Lower leg skin (tissue), 4 donors: ENCODE data around the gene KCNH5. TPM values are rescaled to one million over a fixed set of nuclear protein-coding genes. Genes with fewer than 3 reads are reported as not detected.
A peak's percentile ranks its signal among the peaks of the same experiment; 100 is the strongest.

Experiments used
- DNase-seq, 2 donors: peaks; one replicate each; pipeline ENCODE4 v3.0.0-alpha.2; 2019; ENCODE audit warnings: low spot score in 2 of 2
- H3K4me3 ChIP-seq: fragments of 200-600 bp; sonication (generic); 2 replicates; pipeline ENCODE4 v1.5.1; 2017; ENCODE audit warnings: mild to moderate bottlenecking, low read depth; ENCODE audit not compliant: poor library complexity, severe bottlenecking
- POLR2A ChIP-seq, 2 donors: fragments of 450-650 bp; IDR thresholded peaks; one replicate each; pipeline ENCODE4 v1.6.1; 2016 to 2017; ENCODE audit warnings: antibody characterized with exemption in 2 of 2, mild to moderate bottlenecking in 1 of 2, moderate library complexity in 1 of 2
- WGBS, 2 donors: methylation state at CpG; one replicate each; pipeline ENCODE4 v1.1.5; 2018; 5-methylcytosine and 5-hydroxymethylcytosine counted together
- intact Hi-C: fragments of 100-400 bp; cut with DNase I; formaldehyde crosslinking; loops from one replicate; pipeline ENCODE4 v1.15.0; 2023; ENCODE audit warnings: low total_unique reads
- total RNA-seq, 4 donors: library from RNA; depleted of rRNA; stranded (reverse); fragments of >200 nt; gene quantifications; one replicate each; pipeline ENCODE4 v1.1.0, GENCODE V29; 2016
- TF ChIP-seq, protein P1 (sequence below), 3 donors: fragments of 450-650 bp; IDR thresholded peaks; one replicate each; pipeline ENCODE4 v1.5.1; 2016; ENCODE audit warnings: antibody characterized with exemption in 3 of 3, mild to moderate bottlenecking in 3 of 3, moderate library complexity in 2 of 3

KCNH5 gene
- total RNA-seq, 4 donors from 2014 or later: 0.03 TPM; not detected in 3

DNA sequence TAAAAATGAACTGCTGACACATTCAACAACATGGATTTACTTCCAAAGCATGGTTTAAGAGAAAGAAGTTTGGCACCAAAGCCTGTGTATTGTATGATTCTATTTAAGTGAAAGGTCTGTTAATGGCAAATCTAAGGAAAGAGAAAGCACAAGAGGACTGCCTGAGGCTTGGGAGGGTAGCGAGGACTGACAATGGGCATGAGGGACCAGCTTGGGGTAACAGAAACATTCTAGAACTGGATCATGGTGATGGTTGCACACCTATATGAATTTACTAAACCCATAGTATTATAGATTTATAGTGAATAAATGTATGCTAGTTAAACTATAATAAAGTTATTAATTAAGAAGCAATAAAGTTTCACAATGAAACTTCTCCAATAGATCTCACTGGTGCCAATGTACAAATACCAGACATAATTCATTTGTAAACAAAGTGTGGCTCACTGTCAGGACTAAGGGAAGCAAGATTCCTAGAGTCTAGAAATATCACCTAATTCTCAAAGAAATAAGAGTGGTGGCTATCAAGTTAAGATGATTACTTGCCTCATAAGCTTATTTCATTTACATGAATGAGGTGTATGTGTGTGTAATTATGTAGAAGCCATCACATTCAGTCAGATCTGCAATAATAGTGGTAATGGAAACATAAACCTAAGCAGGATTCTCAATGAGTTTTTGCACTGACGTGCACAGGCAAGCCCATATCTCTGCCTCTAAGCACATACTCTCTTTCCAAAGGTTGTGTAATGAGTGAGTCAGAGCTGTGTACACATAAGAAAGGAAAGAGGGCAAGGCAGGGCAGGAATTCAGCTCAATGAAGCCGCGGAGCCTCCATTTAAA is 353.4 kb downstream of the KCNH5 start:
- intact Hi-C loops: no loop called here
- TF ChIP-seq POLR2A (IDR thresholded peaks at IDR 0.05): no peak
- TF ChIP-seq, protein P1, sequence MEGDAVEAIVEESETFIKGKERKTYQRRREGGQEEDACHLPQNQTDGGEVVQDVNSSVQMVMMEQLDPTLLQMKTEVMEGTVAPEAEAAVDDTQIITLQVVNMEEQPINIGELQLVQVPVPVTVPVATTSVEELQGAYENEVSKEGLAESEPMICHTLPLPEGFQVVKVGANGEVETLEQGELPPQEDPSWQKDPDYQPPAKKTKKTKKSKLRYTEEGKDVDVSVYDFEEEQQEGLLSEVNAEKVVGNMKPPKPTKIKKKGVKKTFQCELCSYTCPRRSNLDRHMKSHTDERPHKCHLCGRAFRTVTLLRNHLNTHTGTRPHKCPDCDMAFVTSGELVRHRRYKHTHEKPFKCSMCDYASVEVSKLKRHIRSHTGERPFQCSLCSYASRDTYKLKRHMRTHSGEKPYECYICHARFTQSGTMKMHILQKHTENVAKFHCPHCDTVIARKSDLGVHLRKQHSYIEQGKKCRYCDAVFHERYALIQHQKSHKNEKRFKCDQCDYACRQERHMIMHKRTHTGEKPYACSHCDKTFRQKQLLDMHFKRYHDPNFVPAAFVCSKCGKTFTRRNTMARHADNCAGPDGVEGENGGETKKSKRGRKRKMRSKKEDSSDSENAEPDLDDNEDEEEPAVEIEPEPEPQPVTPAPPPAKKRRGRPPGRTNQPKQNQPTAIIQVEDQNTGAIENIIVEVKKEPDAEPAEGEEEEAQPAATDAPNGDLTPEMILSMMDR (IDR thresholded peaks at IDR 0.05): no peak
- no peak overlapping the region for H3K4me3 ChIP-seq
- peak in 1 of 2 donors; percentile 40 for DNase-seq
- 48 to 55% methylated on average over 4 of the region's 4 CpGs for WGBS, 2 donors

DNA sequence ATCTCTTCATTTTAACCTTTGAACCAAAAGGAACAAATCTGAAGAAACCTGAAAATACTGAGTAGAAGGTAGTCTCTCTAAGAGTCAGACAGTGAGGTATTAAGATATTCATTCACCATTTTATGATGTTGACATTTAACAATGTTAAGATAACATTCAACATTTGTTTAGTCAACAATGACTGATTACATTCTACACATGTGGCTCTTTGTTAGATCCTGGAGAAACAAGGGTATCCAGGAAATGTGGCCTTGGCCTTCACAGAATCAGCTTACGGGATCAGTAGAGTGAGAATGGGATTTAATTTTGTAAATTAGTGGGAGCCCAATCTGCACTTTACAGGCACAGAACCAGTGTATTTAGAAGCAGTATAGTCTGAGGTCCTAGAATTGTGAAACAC is 355.5 kb downstream of the KCNH5 start:
- 79 to 89% methylated on average over 1 of the region's 1 CpG for WGBS, 2 donors
- TF ChIP-seq, protein P1 (IDR thresholded peaks at IDR 0.05): no peak
- no peak for TF ChIP-seq POLR2A (IDR thresholded peaks at IDR 0.05)
- intact Hi-C loops: no loop called here
- DNase-seq: no peak
- H3K4me3 ChIP-seq: no peak overlapping the region

DNA sequence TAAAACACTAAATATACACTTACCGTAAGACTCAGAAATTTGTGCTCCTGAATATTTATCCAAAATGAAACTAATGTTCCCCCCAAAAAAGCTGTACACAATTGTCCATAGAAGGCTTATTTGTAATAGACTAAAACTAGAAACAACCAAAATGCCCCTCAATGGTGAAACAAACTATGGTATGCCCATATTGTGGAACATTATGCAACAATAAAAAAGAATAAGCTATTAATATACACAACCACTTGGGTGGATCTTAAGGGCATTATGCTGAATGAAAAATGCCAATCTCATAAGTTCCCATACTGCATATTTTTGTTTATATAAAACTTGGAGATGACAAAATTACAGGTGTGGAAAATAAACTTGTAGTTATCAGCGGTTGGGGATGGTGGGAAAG is 357.4 kb downstream of the KCNH5 start:
- DNase-seq: no peak
- H3K4me3 ChIP-seq: no peak overlapping the region
- intact Hi-C loops: no loop called here
- WGBS, 2 donors: 91 to 95% methylated on average over 2 of the region's 2 CpGs
- TF ChIP-seq POLR2A (IDR thresholded peaks at IDR 0.05): no peak
- TF ChIP-seq, protein P1 (IDR thresholded peaks at IDR 0.05): no peak

DNA sequence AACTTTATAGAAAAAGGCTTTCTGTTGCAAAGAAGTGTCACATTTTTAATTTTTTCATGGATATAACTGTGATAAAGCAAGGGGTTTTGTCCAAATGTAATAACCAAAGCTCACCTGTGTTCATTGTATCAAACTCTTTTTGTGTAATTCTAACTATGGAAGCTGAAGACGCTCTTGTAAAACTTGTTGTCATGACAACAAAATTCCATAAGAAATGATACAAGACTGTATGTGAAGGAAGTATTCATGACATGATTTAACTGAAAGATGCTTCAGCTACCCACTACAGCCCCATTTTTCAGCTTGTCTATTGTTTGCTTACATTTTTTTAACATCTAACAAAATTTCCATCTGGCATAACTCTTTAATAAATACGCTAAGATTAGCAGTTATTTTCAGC is 360.9 kb downstream of the KCNH5 start:
- no peak for DNase-seq
- 75% methylated on average over 2 of the region's 2 CpGs for WGBS, 2 donors
- intact Hi-C loops: no loop called here
- H3K4me3 ChIP-seq: no peak overlapping the region
- TF ChIP-seq POLR2A (IDR thresholded peaks at IDR 0.05): no peak
- TF ChIP-seq, protein P1 (IDR thresholded peaks at IDR 0.05): no peak

DNA sequence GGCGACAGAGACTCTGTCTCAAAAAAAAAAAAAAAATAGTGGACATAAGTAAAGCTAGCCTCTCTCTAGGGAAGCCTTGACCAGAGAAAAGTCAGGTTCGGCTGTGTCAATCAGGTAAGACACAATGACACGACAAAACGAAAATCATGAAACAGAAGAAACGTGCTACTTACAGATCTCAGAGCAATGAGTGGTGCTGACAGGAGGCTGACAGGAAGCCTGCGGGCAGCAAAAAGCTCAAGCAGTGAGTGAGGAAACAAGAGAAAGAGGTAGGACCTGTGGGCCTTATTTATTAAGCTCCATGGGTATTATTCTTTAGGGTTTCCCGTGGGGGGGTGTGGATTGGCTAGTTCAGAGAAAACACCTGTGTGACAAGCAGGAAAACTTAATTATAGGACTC is 363.1 kb downstream of the KCNH5 start:
- TF ChIP-seq, protein P1 (IDR thresholded peaks at IDR 0.05): no peak
- TF ChIP-seq POLR2A (IDR thresholded peaks at IDR 0.05): no peak
- no peak overlapping the region for H3K4me3 ChIP-seq
- 81 to 85% methylated on average over 7 of the region's 7 CpGs for WGBS, 2 donors
- intact Hi-C loops: no loop called here
- DNase-seq: no peak
